Endometrial microvascular endothelial cells (primary cell): ENCODE results near the gene AP1S2. TPM values are rescaled to one million over a fixed set of nuclear protein-coding genes. Genes with fewer than 3 reads are reported as not detected.
"Not testable (repeated sequence)": the region's sequence is repeated elsewhere in the genome, so short reads cannot be mapped to it uniquely, and the experiment has no call there.

Source experiments
- in situ Hi-C: cut with HindIII; loops from 2 replicates; pipeline ENCODE4 v1.10.0; 2017; ENCODE audit warnings: low sequenced_read_pairs, low pct_unique_long_range_greater_than_20kb; ENCODE audit errors: inconsistent ontology term
- total RNA-seq: library from RNA; depleted of rRNA; stranded (reverse); fragments of >200 nt; gene quantifications from one replicate; pipeline ENCODE4 v1.2.3, GENCODE V29; 2015; ENCODE audit errors: inconsistent ontology term

The AP1S2 gene
- total RNA-seq, 1 donor from 2014 or later, result 83.6 TPM

GRCh38 chrX:15856636-15857035 is 2.0 kb upstream of the AP1S2 start:
- in situ Hi-C loops, result no loop called here

GRCh38 chrX:15856222-15856587 is 1.6 kb upstream of the AP1S2 start:
- in situ Hi-C loops, result no loop called here

- in situ Hi-C loops, result no loop called here
These were observed 1.1 kb upstream of the AP1S2 start for GRCh38 chrX:15855568-15856221.

- in situ Hi-C loops, result no loop called here
These were observed 445 bp downstream of the AP1S2 start for GRCh38 chrX:15854080-15854655.

- in situ Hi-C loops, result no loop called here
These were observed 980 bp downstream of the AP1S2 start for GRCh38 chrX:15853586-15854079.

- in situ Hi-C loops, result no loop called here
These were observed 5.1 kb downstream of the AP1S2 start for GRCh38 chrX:15849555-15849954.

GRCh38 chrX:15848576-15848975 is 6.0 kb downstream of the AP1S2 start:
- in situ Hi-C loops, result no loop called here

- in situ Hi-C loops, result no loop called here
These were observed 10.7 kb downstream of the AP1S2 start for GRCh38 chrX:15843960-15844359.

GRCh38 chrX:15841853-15842516 is 12.6 kb downstream of the AP1S2 start:
- in situ Hi-C loops, result no loop called here

- in situ Hi-C loops, result no loop called here
These were observed 16.6 kb downstream of the AP1S2 start for GRCh38 chrX:15838017-15838416.

GRCh38 chrX:15834827-15835595 is 19.6 kb downstream of the AP1S2 start:
- in situ Hi-C loops, result no loop called here

GRCh38 chrX:15834053-15834452 is 20.6 kb downstream of the AP1S2 start:
- in situ Hi-C loops, result no loop called here

- in situ Hi-C loops, result not testable (repeated sequence)
These were observed 23.3 kb downstream of the AP1S2 start for GRCh38 chrX:15831347-15831746.

GRCh38 chrX:15829217-15829616 is 25.4 kb downstream of the AP1S2 start:
- in situ Hi-C loops, result no loop called here

- in situ Hi-C loops, result no loop called here
These were observed 28.7 kb downstream of the AP1S2 start for GRCh38 chrX:15825936-15826335.

GRCh38 chrX:15822922-15823321 is 31.7 kb downstream of the AP1S2 start:
- in situ Hi-C loops, result no loop called here

GRCh38 chrX:15820106-15821073 is 34.2 kb downstream of the AP1S2 start:
- in situ Hi-C loops, result no loop called here

- in situ Hi-C loops, result no loop called here
These were observed 37.7 kb downstream of the AP1S2 start for GRCh38 chrX:15816886-15817285.

GRCh38 chrX:15816438-15816809 is 38.2 kb downstream of the AP1S2 start:
- in situ Hi-C loops, result no loop called here
